BE2C (cell line): ENCODE measurements around the gene CLIC3. TPM values are rescaled to one million over a fixed set of nuclear protein-coding genes. Genes with fewer than 3 reads are reported as not detected.
A peak's percentile ranks its signal among the peaks of the same experiment; 100 is the strongest.

Experiments
- DNase-seq: peaks from one replicate; pipeline ENCODE4 v3.0.0-alpha.2; 2020
- H3K27me3 ChIP-seq: fragments of 250-450 bp; sonication (Bioruptor Pico); 2 replicates; pipeline ENCODE4 v1.5.1; 2020; ENCODE audit warnings: mild to moderate bottlenecking
- H3K36me3 ChIP-seq: fragments of 250-450 bp; sonication (Bioruptor Pico); 2 replicates; pipeline ENCODE4 v1.5.1; 2020; ENCODE audit warnings: mild to moderate bottlenecking
- H3K4me1 ChIP-seq: fragments of 250-450 bp; sonication (Bioruptor Pico); 2 replicates; pipeline ENCODE4 v1.5.1; 2020
- H3K4me3 ChIP-seq: 2 replicates; pipeline ENCODE4 v1.5.1; 2011; ENCODE audit warnings: low read depth, low read length
- H3K9me3 ChIP-seq: fragments of 250-450 bp; sonication (Bioruptor Pico); 2 replicates; pipeline ENCODE4 v1.5.1; 2020
- CTCF ChIP-seq: IDR thresholded peaks from 2 replicates; pipeline ENCODE4 v1.5.1; 2012; ENCODE audit warnings: mild to moderate bottlenecking, low read depth, low read length
- polyA plus RNA-seq: library from polyadenylated mRNA; unstranded; fragments of >200 nt; gene quantifications from one replicate; pipeline ENCODE4 v1.2.1, GENCODE V29; 2012; ENCODE audit warnings: low read depth, missing spikeins; ENCODE audit not compliant: insufficient read length, insufficient read depth

The CLIC3 gene
- 0.76 TPM for polyA plus RNA-seq

GRCh38 chr9:136996361-136997292, at the start of gene CLIC3:
TSS of gene CLIC3 (minus strand) at chr9:136996568. CDS start at chr9:136996543, 25 bp downstream.
- Histone ChIP-seq H3K36me3 (peaks cover 12% of the 10 kb centered on the region), H3K27me3 (no peaks in the 10 kb centered on the region), H3K9me3 (no peaks in the 10 kb centered on the region), H3K4me3 (no peak within 1 kb of the TSS), H3K4me1 (peaks cover 19% of the 10 kb centered on the region)
- DNase-seq, result peak; percentile 42
- TF ChIP-seq CTCF, result no peak

GRCh38 chr9:137045294-137046087, 49.1 kb upstream of the CLIC3 start:
- Histone ChIP-seq H3K4me3 (peak overlapping the region; percentile 83), H3K27me3 (peaks cover 9% of the 10 kb centered on the region), H3K36me3 (peaks cover 6% of the 10 kb centered on the region; the same call in 1 of the 2 replicates), H3K4me1 (peaks cover 14% of the 10 kb centered on the region), H3K9me3 (no peaks in the 10 kb centered on the region)
- TF ChIP-seq CTCF, result no peak
- peak; percentile 79 for DNase-seq

GRCh38 chr9:137044502-137045177, 48.3 kb upstream of the CLIC3 start:
- H3K27me3 ChIP-seq, result peaks cover 8% of the 10 kb centered on the region

GRCh38 chr9:137044037-137044436, 47.7 kb upstream of the CLIC3 start:
- peak overlapping the region; percentile 83 for H3K4me3 ChIP-seq
- H3K27me3 ChIP-seq, result peaks cover 2% of the 10 kb centered on the region
- H3K36me3 ChIP-seq, result peaks cover 17% of the 10 kb centered on the region
- H3K9me3 ChIP-seq, result no peaks in the 10 kb centered on the region
- no peak for DNase-seq
- TF ChIP-seq CTCF, result no peak
- H3K4me1 ChIP-seq, result peaks cover 14% of the 10 kb centered on the region

More at GRCh38 chr9:137044502-137045177, 48.3 kb upstream of the CLIC3 start:
- TF ChIP-seq CTCF, result no peak
- no peak for DNase-seq
- H3K4me1 ChIP-seq, result peaks cover 14% of the 10 kb centered on the region
- H3K9me3 ChIP-seq, result no peaks in the 10 kb centered on the region
- peaks cover 11% of the 10 kb centered on the region for H3K36me3 ChIP-seq
- H3K4me3 ChIP-seq, result peak overlapping the region; percentile 83

GRCh38 chr9:137042751-137043727, 46.7 kb upstream of the CLIC3 start:
- Histone ChIP-seq H3K27me3 (no peaks in the 10 kb centered on the region), H3K36me3 (peaks cover 22% of the 10 kb centered on the region), H3K9me3 (no peaks in the 10 kb centered on the region), H3K4me1 (peaks cover 14% of the 10 kb centered on the region), H3K4me3 (peak overlapping the region; percentile 19)
- no peak for TF ChIP-seq CTCF
- DNase-seq, result no peak
